Testis (tissue), 2 donors: Measurements from ENCODE around the gene MYO19.

ENCODE experiments used
- CTCF ChIP-seq, 3 experiments: fragments of 450-650 bp in 2 of 3; fragments of 200-600 bp in 1 of 3; sonication (generic) in 1 of 3; IDR thresholded peaks; one replicate each; pipeline ENCODE4 v1.5.1; 2016 to 2019; ENCODE audit warnings: antibody characterized with exemption in 3 of 3, mild to moderate bottlenecking in 2 of 3, moderate library complexity in 1 of 3
- POLR2A ChIP-seq: fragments of 450-650 bp; IDR thresholded peaks from one replicate; pipeline ENCODE4 v1.6.1; 2017; ENCODE audit warnings: antibody characterized with exemption, mild to moderate bottlenecking, moderate library complexity

GRCh38 chr17:36495076-36495578 is 39.5 kb downstream of the MYO19 start:
- TF ChIP-seq POLR2A = no peak
- TF ChIP-seq CTCF (IDR thresholded peaks at IDR 0.05) = no peak
